Inferior parietal cortex (tissue), 1 donor: ENCODE measurements around the gene PHC1.
A peak's percentile ranks its signal among the peaks of the same experiment; 100 is the strongest.
"Not testable (repeated sequence)": the region's sequence is repeated elsewhere in the genome, so short reads cannot be mapped to it uniquely, and the experiment has no call there.

Source experiments
- DNase-seq: peaks from one replicate; pipeline ENCODE4 v3.0.0-alpha.2; 2016; ENCODE audit errors: extremely low spot score

Gene PHC1

DNA sequence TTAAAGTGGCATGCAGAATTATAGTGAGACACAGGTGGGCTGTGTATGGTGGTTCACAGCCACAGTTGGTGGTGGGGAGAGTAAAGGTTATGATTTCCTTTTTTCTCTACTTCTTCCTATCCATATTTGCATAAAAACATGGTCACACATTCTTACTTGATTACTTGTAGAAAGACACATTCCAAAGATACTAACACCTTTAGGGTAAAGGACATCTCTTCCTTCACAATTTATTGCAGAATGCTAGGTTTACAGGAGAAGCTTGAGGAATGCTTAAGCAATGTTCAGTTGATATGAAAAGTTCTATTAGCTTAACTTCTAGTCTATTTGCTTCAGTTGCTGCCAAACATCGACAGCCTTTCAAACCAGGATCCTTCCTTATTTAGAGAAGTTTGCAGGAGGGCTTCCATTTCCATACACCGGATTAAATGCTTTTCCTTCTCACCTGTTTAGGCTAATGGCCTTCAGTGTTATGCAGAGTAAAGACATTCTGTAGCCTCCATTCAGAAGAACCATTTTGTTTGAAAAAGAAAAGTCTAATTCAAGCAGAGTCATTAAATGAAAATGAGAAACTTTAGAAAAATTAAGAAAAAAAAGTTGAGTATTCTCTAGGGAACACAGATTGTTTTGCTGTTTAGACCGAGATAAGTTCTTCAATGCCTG, 2.6 kb upstream of the PHC1 start:
- no peak for DNase-seq

GRCh38 chr12:8912914-8913313, 1.4 kb upstream of the PHC1 start:
- no peak for DNase-seq

- no peak for DNase-seq
These were observed 642 bp upstream of the PHC1 start for GRCh38 chr12:8913702-8914032.

GRCh38 chr12:8914716-8915526, 612 bp downstream of the PHC1 start:
- peak; percentile 15 for DNase-seq

GRCh38 chr12:8916154-8916553, 1.8 kb downstream of the PHC1 start:
- DNase-seq = no peak

GRCh38 chr12:8917031-8917430, 2.7 kb downstream of the PHC1 start:
- DNase-seq = no peak

- no peak for DNase-seq
These were observed 3.4 kb downstream of the PHC1 start for GRCh38 chr12:8917751-8918150.

DNA sequence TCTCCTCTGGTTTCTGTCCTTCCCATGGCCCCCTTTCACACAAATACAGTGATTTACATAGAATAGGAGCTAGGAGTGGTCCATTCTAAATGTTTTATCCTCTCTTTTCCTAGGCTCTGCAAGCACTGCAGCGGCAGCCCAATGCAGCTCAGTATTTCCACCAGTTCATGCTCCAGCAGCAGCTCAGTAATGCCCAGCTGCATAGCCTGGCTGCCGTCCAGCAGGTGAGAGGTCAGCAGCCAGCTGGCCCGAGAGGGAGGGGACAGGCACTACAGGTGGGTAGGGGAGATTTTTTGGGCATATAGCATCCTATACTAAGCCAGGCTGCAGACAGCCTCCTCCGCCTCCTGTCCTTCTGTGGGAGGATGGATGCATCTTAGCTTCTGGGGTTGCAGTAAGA, 5.3 kb downstream of the PHC1 start:
- not testable (repeated sequence) for DNase-seq

- no peak for DNase-seq
These were observed 8.2 kb downstream of the PHC1 start for GRCh38 chr12:8922544-8922943.

DNA sequence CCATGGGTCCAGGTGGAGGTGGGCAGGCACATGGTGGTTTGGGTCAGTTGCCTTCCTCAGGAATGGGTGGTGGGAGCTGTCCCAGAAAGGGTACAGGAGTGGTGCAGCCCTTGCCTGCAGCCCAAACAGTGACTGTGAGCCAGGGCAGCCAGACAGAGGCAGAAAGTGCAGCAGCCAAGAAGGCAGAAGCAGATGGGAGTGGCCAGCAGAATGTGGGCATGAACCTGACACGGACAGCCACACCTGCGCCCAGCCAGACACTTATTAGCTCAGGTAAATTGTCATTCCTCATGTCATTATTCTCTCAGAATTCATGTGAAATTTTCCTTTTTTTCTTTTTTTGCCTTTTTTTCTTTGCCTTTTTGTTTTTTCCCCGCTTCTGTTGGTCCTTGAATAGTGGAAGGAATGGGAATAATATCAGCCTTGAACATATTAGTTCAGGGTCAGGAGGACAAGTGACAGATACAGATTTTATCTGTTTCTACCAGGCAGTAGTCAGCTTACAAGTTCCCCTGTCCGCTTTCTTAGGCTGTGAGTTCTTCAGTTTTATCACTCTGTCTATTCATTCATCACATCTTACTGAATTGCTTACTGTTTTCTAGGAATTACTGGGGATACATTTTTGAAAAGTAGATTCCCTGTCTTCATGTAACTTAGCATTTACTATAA, 16.5 kb downstream of the PHC1 start:
- not testable (repeated sequence) for DNase-seq

- DNase-seq = not testable (repeated sequence)
These were observed 18.2 kb downstream of the PHC1 start for GRCh38 chr12:8932464-8932863.

DNA sequence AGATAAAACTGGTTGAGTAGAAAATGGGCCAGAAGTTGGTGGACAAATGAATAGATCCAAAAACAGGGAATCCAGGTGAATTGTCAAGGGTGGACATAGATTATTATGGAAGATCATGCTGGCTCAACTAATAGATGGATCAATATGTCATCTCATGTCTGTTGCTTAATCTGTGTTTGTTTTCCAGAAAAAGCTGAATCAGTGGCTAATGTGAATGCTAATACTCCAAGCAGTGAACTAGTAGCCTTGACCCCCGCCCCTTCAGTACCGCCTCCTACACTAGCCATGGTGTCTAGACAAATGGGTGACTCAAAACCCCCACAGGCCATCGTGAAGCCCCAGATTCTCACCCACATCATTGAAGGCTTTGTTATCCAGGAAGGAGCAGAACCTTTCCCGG, 19.8 kb downstream of the PHC1 start:
- DNase-seq = not testable (repeated sequence)

- no peak for DNase-seq
These were observed 22.4 kb downstream of the PHC1 start for GRCh38 chr12:8936735-8937134.

GRCh38 chr12:8937842-8938442, 23.6 kb downstream of the PHC1 start:
- DNase-seq = not testable (repeated sequence)

- no peak for DNase-seq
These were observed 27.6 kb downstream of the PHC1 start for GRCh38 chr12:8941691-8942478.

DNA sequence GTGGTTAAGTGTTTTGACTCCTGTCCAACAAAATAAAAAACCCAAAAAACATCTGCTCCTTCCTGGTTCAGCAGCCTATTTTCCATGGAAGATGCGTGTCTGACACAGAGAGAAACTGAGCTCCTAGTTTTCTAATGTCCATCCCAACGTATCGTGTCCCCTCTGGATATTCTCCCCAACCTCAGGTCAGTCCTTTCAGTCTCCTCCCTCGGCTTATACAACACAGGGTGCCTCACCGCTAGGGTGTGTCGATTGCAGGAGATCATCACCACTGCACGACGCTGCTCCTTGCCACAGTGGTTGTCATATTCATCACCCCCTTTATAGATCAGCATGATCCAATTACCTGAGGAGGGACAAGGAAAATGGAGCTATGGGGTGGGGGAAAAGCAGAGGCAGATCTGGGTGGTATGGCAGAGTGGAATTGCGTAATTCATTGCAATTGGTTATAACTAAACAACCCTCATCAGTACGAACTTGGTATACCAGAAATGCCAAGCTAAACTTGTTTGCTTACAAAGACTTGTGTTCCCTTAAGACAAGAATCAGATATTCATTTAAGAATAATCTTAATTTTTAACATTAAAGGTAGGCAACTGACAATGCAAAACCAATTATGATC, 29.4 kb downstream of the PHC1 start:
- DNase-seq = no peak

- DNase-seq = no peak
These were observed 32.4 kb downstream of the PHC1 start for GRCh38 chr12:8946733-8947132.

DNA sequence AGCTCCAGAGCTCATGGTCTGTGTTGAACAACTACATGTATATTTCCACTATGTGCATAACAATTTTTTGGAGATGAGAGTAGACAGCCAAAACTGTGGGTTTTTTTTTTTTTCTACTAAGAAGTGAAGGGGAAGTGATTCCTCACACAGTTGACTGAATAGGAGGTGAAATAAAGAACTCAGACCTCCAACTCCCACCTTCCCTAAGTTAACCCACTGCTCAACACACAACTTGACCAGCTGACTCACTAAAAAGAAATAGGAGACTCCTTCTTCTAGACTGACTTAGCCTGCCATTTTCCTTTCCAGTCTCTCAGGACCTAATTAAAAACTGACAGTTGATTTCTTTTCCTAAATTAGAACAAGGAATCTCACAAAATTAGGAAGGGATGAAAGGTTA, 33.4 kb downstream of the PHC1 start:
- DNase-seq = no peak

DNA sequence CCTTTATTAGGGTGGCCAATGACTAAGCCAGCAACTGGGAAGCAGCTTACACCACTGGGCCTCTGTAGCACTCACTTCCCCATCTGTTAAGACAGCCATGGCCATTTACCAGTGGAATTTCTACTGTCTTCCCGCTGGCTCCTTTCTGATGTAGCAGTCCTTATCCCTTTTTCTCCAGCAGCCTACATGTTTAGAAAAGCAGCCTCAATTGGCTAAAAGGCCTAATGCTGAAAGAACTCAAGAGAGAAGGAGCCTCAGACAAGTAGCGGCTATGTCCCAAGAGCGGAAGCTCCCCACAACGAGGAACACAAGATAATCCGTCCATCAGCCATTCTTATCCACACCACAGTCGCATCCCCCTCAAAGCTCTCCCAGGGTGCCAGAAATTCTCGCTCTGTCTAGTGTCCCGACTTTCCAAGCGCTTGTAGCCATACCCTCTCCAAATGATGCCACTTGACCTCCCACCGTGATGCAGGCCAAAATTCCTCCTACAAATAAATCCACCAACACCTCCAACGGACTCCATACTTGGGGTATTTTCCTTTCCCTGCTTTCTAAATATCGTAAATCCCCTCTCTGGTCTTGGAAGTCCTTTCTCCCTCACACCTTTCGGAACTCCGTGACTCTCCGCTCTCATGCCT, 34.5 kb downstream of the PHC1 start:
- peak; percentile 20 for DNase-seq

GRCh38 chr12:8949342-8950220, 35.3 kb downstream of the PHC1 start, which contains the start of gene M6PR:
M6PR (minus strand) TSS chr12:8949645; CDS start chr12:8946404, 3,241 bp downstream.
- peak; percentile 97 for DNase-seq
